Adrenal gland (tissue), 12 donors: ENCODE data around the gene NDRG2. TPM values are rescaled to one million over a fixed set of nuclear protein-coding genes. Genes with fewer than 3 reads are reported as not detected.
A peak's percentile ranks its signal among the peaks of the same experiment; 100 is the strongest.
"Not testable (repeated sequence)": the region's sequence is repeated elsewhere in the genome, so short reads cannot be mapped to it uniquely, and the experiment has no call there.

Experiments used
- DNase-seq, 7 donors: peaks; one replicate each; pipeline ENCODE4 v3.0.0-alpha.2; 2019 to 2020
- H3K27ac ChIP-seq, 5 donors: fragments of 200-600 bp; sonication (generic) in 4 of 5; 1 replicate in 3 of 5; 2 replicates in 2 of 5; pipeline versions ENCODE4 v1.5.1 to v1.8.0; 2016 to 2020; ENCODE audit warnings: mild to moderate bottlenecking in 1 of 5
- H3K27me3 ChIP-seq: fragments of 200-600 bp; 2 replicates; pipeline ENCODE4 v1.8.0; 2021
- H3K36me3 ChIP-seq, 2 donors: fragments of 200-600 bp; replicated peaks in 1 of 2; 1 replicate in 1 of 2; 2 replicates in 1 of 2; pipeline versions ENCODE4 v1.5.1 to v1.8.0; 2018 to 2022
- H3K4me1 ChIP-seq, 2 donors: fragments of 200-600 bp; replicated peaks in 1 of 2; 1 replicate in 1 of 2; 2 replicates in 1 of 2; pipeline versions ENCODE4 v1.5.1 to v1.8.0; 2018 to 2021
- H3K4me3 ChIP-seq, 4 donors: fragments of 200-600 bp; sonication (generic) in 3 of 4; one replicate each; pipeline ENCODE4 v1.5.1; 2016 to 2018
- H3K9me3 ChIP-seq, 3 donors: fragments of 200-600 bp; sonication (generic) in 1 of 3; replicated peaks in 1 of 3; 1 replicate in 2 of 3; 2 replicates in 1 of 3; pipeline versions ENCODE4 v1.5.1 to v1.8.0; 2016 to 2021
- CTCF ChIP-seq, 6 experiments: fragments of 450-650 bp in 4 of 6; fragments of 200-600 bp in 2 of 6; sonication (generic) in 1 of 6; IDR thresholded peaks; 1 replicate in 5 of 6; 2 replicates in 1 of 6; pipeline versions ENCODE4 v1.5.1 to v1.8.0; 2016 to 2021; ENCODE audit warnings: antibody characterized with exemption in 6 of 6, mild to moderate bottlenecking in 2 of 6, moderate library complexity in 1 of 6
- POLR2A ChIP-seq, 2 donors: fragments of 450-650 bp; IDR thresholded peaks; one replicate each; pipeline ENCODE4 v1.6.1; 2017; ENCODE audit warnings: antibody characterized with exemption in 2 of 2, mild to moderate bottlenecking in 2 of 2, moderate library complexity in 1 of 2
- WGBS, 4 donors: extraction: QIAGEN DNeasy Blood & Tissue Kit in 2 of 4; methylation state at CpG; one replicate each; pipeline versions ENCODE4 v1.1.5 to v1.1.7; 2013 to 2017; 5-methylcytosine and 5-hydroxymethylcytosine counted together
- intact Hi-C, 2 donors: fragments of 100-400 bp; cut with DNase I; formaldehyde crosslinking; loops; one replicate each; pipeline versions ENCODE4 v1.14.1 to v1.15.0; 2022 to 2023
- polyA plus RNA-seq, 3 donors: library from polyadenylated mRNA; stranded (reverse); fragments of 200-250 nt in 2 of 3; fragments of 350-450 nt in 1 of 3; fragmentation: Illumina TruSeq in 1 of 3; extraction: RNeasy Lipid Tissue Mini Kit (QIAGEN cat#74804) in 1 of 3; gene quantifications; one replicate each; pipeline ENCODE4 v1.2.3, GENCODE V29; 2013 to 2014
- total RNA-seq, 9 donors: library from RNA; depleted of rRNA in 4 of 9; stranded (reverse); fragments of >200 nt in 4 of 9; fragments of 120-200 nt in 1 of 9; fragmentation: NEBNext Ultra II Directional in 1 of 9; extraction: Animal tissue kit (Norgen Biotek cat#: 25700) in 1 of 9; gene quantifications; one replicate each; pipeline versions ENCODE4 v1.1.0 to v1.2.4, GENCODE V29; 2013 to 2023
- donor health status: healthy with polysubstance abuse.
- donor health status: Bipolar disorder and iron deficiency.
- donor health status: DM: yes; HTN: yes; CAD: no.
- donor health status: DM: no; HTN: no; CAD: no.
- donor health status: DM: no; HTN: no; CAD: no.
- donor health status: DM: yes; HTN: yes; CAD: no.

NDRG2 gene
- total and polyA plus RNA-seq, 12 donors, result 116 to 1,323 (median 629) TPM

GRCh38 chr14:21043387-21043973 lies 18.6 kb upstream of the NDRG2 start:
- no peaks in the 10 kb centered on the region for H3K36me3 ChIP-seq
- H3K27ac ChIP-seq, result peak overlapping the region in 4 of 5 donors; percentile 31 to 76 (median 70)
- H3K27me3 ChIP-seq, result no peaks in the 10 kb centered on the region
- 23 to 46% (median 41%) methylated on average over 2 of the region's 2 CpGs for WGBS, 4 donors
- TF ChIP-seq POLR2A (IDR thresholded peaks at IDR 0.05), result no peak
- TF ChIP-seq CTCF (IDR thresholded peaks at IDR 0.05), result no peak
- peaks cover 42 to 67% of the 10 kb centered on the region in 2 donors for H3K4me1 ChIP-seq
- no peak for DNase-seq
- no peak overlapping the region for H3K4me3 ChIP-seq
- intact Hi-C loops, result no loop called here
- H3K9me3 ChIP-seq, result no peaks in the 10 kb centered on the region

GRCh38 chr14:21042918-21043317 lies 18.1 kb upstream of the NDRG2 start:
- TF ChIP-seq CTCF (IDR thresholded peaks at IDR 0.05) (no peak), POLR2A (IDR thresholded peaks at IDR 0.05) (peak in 1 of 2 donors; percentile 19)
- peak; percentile 44 to 74 (median 59) for DNase-seq
- Histone ChIP-seq H3K9me3 (no peaks in the 10 kb centered on the region), H3K36me3 (no peaks in the 10 kb centered on the region), H3K27ac (peak overlapping the region in 3 of 5 donors; percentile 65 to 76 (median 75)), H3K4me3 (no peak overlapping the region), H3K27me3 (no peaks in the 10 kb centered on the region), H3K4me1 (peaks cover 40 to 67% of the 10 kb centered on the region in 2 donors)
- 45 to 53% (median 49%) methylated on average over 8 of the region's 8 CpGs for WGBS, 4 donors
- intact Hi-C loops, result no loop called here

GRCh38 chr14:21041676-21042433 lies 17.0 kb upstream of the NDRG2 start, which contains the start of gene RNASE7:
Gene RNASE7 (plus strand): TSS chr14:21042362. CDS start chr14:21042993, 631 bp downstream.
- WGBS, 4 donors, result 58 to 70% (median 63%) methylated on average over 11 of the region's 11 CpGs
- H3K9me3 ChIP-seq, result no peaks in the 10 kb centered on the region
- H3K27me3 ChIP-seq, result no peaks in the 10 kb centered on the region
- peak within 1 kb of the TSS; percentile 9 to 76 (median 65) for H3K27ac ChIP-seq
- peak; percentile 85 to 93 (median 92) for DNase-seq
- no peak within 1 kb of the TSS for H3K4me3 ChIP-seq
- intact Hi-C loops, result no loop called here
- no peak for TF ChIP-seq POLR2A (IDR thresholded peaks at IDR 0.05)
- H3K36me3 ChIP-seq, result no peaks in the 10 kb centered on the region
- peaks cover 35 to 62% of the 10 kb centered on the region in 2 donors for H3K4me1 ChIP-seq

GRCh38 chr14:21040941-21041340 lies 16.1 kb upstream of the NDRG2 start:
- H3K4me1 ChIP-seq, result peaks cover 35 to 62% of the 10 kb centered on the region in 2 donors
- intact Hi-C loops, result not testable (repeated sequence)

GRCh38 chr14:21040370-21040925 lies 15.6 kb upstream of the NDRG2 start:
- no peaks in the 10 kb centered on the region for H3K36me3 ChIP-seq
- no peaks in the 10 kb centered on the region for H3K9me3 ChIP-seq
- intact Hi-C loops, result no loop called here
- peak in 2 of 6 experiments; percentile 9 to 13 for TF ChIP-seq CTCF (IDR thresholded peaks at IDR 0.05)
- TF ChIP-seq POLR2A (IDR thresholded peaks at IDR 0.05), result no peak
- DNase-seq, result no peak
- 73 to 80% (median 78%) methylated on average over 8 of the region's 8 CpGs for WGBS, 4 donors
- H3K27ac ChIP-seq, result peak overlapping the region in 2 of 5 donors; percentile 75 to 81
- H3K27me3 ChIP-seq, result no peaks in the 10 kb centered on the region
- H3K4me3 ChIP-seq, result no peak overlapping the region
- peaks cover 35 to 62% of the 10 kb centered on the region in 2 donors for H3K4me1 ChIP-seq

More at GRCh38 chr14:21040941-21041340, 16.1 kb upstream of the NDRG2 start:
- WGBS, 4 donors, result 84 to 91% (median 88%) methylated on average over 3 of the region's 3 CpGs
- H3K27ac ChIP-seq, result peak overlapping the region; percentile 1 to 76 (median 54)
- H3K4me3 ChIP-seq, H3K27me3 ChIP-seq, DNase-seq, H3K9me3 ChIP-seq, H3K36me3 ChIP-seq: not testable (repeated sequence)
